ENCODE results near the gene GCHFR. TPM values are rescaled to one million over a fixed set of nuclear protein-coding genes. Genes with fewer than 3 reads are reported as not detected.
A peak's percentile ranks its signal among the peaks of the same experiment; 100 is the strongest.

The GCHFR gene
- total RNA-seq, 2 experiments from 2014 or later = 13.5 to 14.8 TPM

- no peak for ATAC-seq (ENCODE audit: poor library complexity)
- TF ChIP-seq CTCF (IDR thresholded peaks at IDR 0.05) = no peak
- ChIA-PET CTCF (interaction anchor here (1.6 kb wide), 1 partner anchor 16 kb away, joined by 3 read pairs; no protein-coding TSS in a partner anchor), POLR2A (no interaction called here)
- Mint-ChIP-seq H3K9me3 (no peaks in the 10 kb centered on the region), H3K36me3 (ENCODE audit: low read depth) (no peaks in the 10 kb centered on the region), H3K4me3 (peak overlapping the region; percentile 38), H3K27me3 (no peaks in the 10 kb centered on the region), H3K4me1 (ENCODE audit: low read depth) (peaks cover 24% of the 10 kb centered on the region), H3K27ac (no peak overlapping the region)
- Histone ChIP-seq H3K27ac (ENCODE audit: low read depth in 1 of 2, low read length in 2 of 2) (no peak overlapping the region), H3K27me3 (ENCODE audit: control insufficient read depth in 1 of 2, insufficient read depth in 2 of 2, low read length in 2 of 2) (no peaks in the 10 kb centered on the region), H3K4me3 (ENCODE audit: low read length) (no peak overlapping the region), H3K9me3 (ENCODE audit: control insufficient read depth in 1 of 2, insufficient read depth in 1 of 2, low read length in 2 of 2) (no peaks in the 10 kb centered on the region), H3K36me3 (ENCODE audit: insufficient read depth, low read length) (no peaks in the 10 kb centered on the region), H3K4me1 (ENCODE audit: insufficient read depth, low read length) (peaks cover 30% of the 10 kb centered on the region)
- intact Hi-C loops (cut with DNase I, micrococcal nuclease) = loop anchor here in 1 of 2 experiments (5.0 to 10.0 kb wide), 4 partner anchors 132 to 525 kb away; partner anchors contain the start of genes INO80, KNL1 and VPS18
- no peak for DNase-seq
Measured at GRCh38 chr15:40759961-40760360, 3.9 kb upstream of the GCHFR start.

GRCh38 chr15:40762919-40763800 lies 708 bp upstream of the GCHFR start:
- Histone ChIP-seq H3K27me3 (ENCODE audit: control insufficient read depth in 1 of 2, insufficient read depth in 2 of 2, low read length in 2 of 2) (no peaks in the 10 kb centered on the region), H3K4me3 (ENCODE audit: low read length) (peak overlapping the region; percentile 98), H3K27ac (ENCODE audit: low read depth in 1 of 2, low read length in 2 of 2) (peak overlapping the region; percentile 60 to 71), H3K4me1 (ENCODE audit: insufficient read depth, low read length) (peaks cover 32% of the 10 kb centered on the region), H3K36me3 (ENCODE audit: insufficient read depth, low read length) (peaks cover 12% of the 10 kb centered on the region), H3K9me3 (ENCODE audit: control insufficient read depth in 1 of 2, insufficient read depth in 1 of 2, low read length in 2 of 2) (no peaks in the 10 kb centered on the region)
- TF ChIP-seq CTCF (IDR thresholded peaks at IDR 0.05) = no peak
- intact Hi-C loops (cut with DNase I, micrococcal nuclease) = loop anchor here in 1 of 2 experiments (5.0 to 10.0 kb wide), 2 partner anchors 171 to 352 kb away; partner anchors contain the start of genes INO80 and KNL1
- DNase-seq (peak in 8 of 14 experiments; percentile 20 to 63 (median 46)), ATAC-seq (ENCODE audit: poor library complexity) (peak; percentile 4)
- peak overlapping the region; percentile 90 for H3K27ac Mint-ChIP-seq
- H3K36me3 Mint-ChIP-seq (ENCODE audit: low read depth) = peaks cover 8% of the 10 kb centered on the region
- no peaks in the 10 kb centered on the region for H3K27me3 Mint-ChIP-seq
- CTCF ChIA-PET = interaction anchor here (0.7 to 2.9 kb wide), 5 partner anchors 19 to 309 kb away, joined by 3 to 13 read pairs (median 5); partner anchors contain the start of gene RAD51
- POLR2A ChIA-PET = interaction anchor here (1.6 to 2.7 kb wide), 6 partner anchors 19 to 194 kb away, joined by 4 to 25 read pairs (median 6); partner anchors contain the start of genes RAD51, RPUSD2 and VPS18
- no peaks in the 10 kb centered on the region for H3K9me3 Mint-ChIP-seq
- H3K4me3 Mint-ChIP-seq = peak overlapping the region; percentile 89
- H3K4me1 Mint-ChIP-seq (ENCODE audit: low read depth) = peaks cover 22% of the 10 kb centered on the region

DNA sequence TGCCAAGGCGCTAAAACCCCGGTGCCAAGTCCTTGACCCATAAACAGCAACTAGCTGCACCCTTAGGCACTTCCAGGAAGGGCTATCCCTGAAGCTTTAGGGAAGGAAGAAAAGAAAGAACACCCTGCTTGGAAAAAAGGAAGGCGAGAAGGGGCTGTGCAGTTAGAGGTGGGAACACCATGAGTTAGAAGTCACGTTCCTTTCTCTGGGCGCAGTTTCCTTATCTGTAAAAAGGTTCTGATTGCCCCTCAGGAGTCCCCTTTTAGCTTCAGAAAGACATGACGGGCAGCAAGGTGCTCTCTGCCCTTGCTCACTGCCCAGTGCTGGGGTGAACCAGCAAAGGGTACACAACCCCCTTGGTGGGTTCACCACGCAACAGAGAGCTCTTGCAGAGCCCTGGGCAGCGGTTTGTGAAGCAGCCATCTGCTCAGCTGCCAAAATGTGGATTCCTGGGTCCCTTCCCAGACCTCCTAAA lies 798 bp downstream of the GCHFR start:
- ATAC-seq (ENCODE audit: poor library complexity) = no peak

More for the DNA sequence above, 798 bp downstream of the GCHFR start:
- Mint-ChIP-seq H3K4me3 (peak overlapping the region; percentile 89), H3K9me3 (no peaks in the 10 kb centered on the region), H3K27me3 (no peaks in the 10 kb centered on the region), H3K4me1 (ENCODE audit: low read depth) (peaks cover 36% of the 10 kb centered on the region), H3K36me3 (ENCODE audit: low read depth) (peaks cover 16% of the 10 kb centered on the region), H3K27ac (peak overlapping the region; percentile 90)
- ChIA-PET CTCF (interaction anchor here (0.8 to 2.9 kb wide), 4 partner anchors 17 to 69 kb away, joined by 3 to 13 read pairs (median 6); partner anchors contain the start of gene RAD51), POLR2A (interaction anchor here (0.6 to 2.7 kb wide), 7 partner anchors 17 to 199 kb away, joined by 3 to 25 read pairs (median 5); partner anchors contain the start of genes RAD51, RPUSD2 and VPS18)
- H3K9me3 ChIP-seq (ENCODE audit: control insufficient read depth in 1 of 2, insufficient read depth in 1 of 2, low read length in 2 of 2) = no peaks in the 10 kb centered on the region
- intact Hi-C loops (cut with DNase I, micrococcal nuclease) = loop anchor here (5.0 to 10.0 kb wide), 3 partner anchors 72 to 350 kb away; partner anchors contain the start of genes KNL1 (in 2 of the 2) and INO80 (in 1 of the 2)
- H3K27ac ChIP-seq (ENCODE audit: low read depth in 1 of 2, low read length in 2 of 2) = peak overlapping the region; percentile 60 to 67
- H3K27me3 ChIP-seq (ENCODE audit: control insufficient read depth in 1 of 2, insufficient read depth in 2 of 2, low read length in 2 of 2) = no peaks in the 10 kb centered on the region
- peaks cover 12% of the 10 kb centered on the region for H3K36me3 ChIP-seq (ENCODE audit: insufficient read depth, low read length)
- no peak for TF ChIP-seq CTCF (IDR thresholded peaks at IDR 0.05)
- peaks cover 46% of the 10 kb centered on the region for H3K4me1 ChIP-seq (ENCODE audit: insufficient read depth, low read length)
- peak in 2 of 14 experiments; percentile 32 to 40 for DNase-seq
- H3K4me3 ChIP-seq (ENCODE audit: low read length) = peak overlapping the region; percentile 98

Data from CD4-positive, alpha-beta T cell (primary cell).